22Rv1 (cell line): Measurements from ENCODE around the gene FASTKD1.
"Not testable (repeated sequence)": the region's sequence is repeated elsewhere in the genome, so short reads cannot be mapped to it uniquely, and the experiment has no call there.

ENCODE experiments used
- H3K27ac ChIP-seq: fragments of 450-650 bp; 2 replicates; pipeline ENCODE4 v1.5.1; 2017
- ZFX ChIP-seq: fragments of 450-650 bp; IDR thresholded peaks from 2 replicates; pipeline ENCODE4 v1.6.1; 2017; ENCODE audit warnings: antibody characterized with exemption, borderline replicate concordance
- TF ChIP-seq, protein P1 (sequence below): fragments of 450-650 bp; IDR thresholded peaks from 2 replicates; pipeline ENCODE4 v1.5.1; 2017; ENCODE audit warnings: mild to moderate bottlenecking

FASTKD1 gene, protein sequence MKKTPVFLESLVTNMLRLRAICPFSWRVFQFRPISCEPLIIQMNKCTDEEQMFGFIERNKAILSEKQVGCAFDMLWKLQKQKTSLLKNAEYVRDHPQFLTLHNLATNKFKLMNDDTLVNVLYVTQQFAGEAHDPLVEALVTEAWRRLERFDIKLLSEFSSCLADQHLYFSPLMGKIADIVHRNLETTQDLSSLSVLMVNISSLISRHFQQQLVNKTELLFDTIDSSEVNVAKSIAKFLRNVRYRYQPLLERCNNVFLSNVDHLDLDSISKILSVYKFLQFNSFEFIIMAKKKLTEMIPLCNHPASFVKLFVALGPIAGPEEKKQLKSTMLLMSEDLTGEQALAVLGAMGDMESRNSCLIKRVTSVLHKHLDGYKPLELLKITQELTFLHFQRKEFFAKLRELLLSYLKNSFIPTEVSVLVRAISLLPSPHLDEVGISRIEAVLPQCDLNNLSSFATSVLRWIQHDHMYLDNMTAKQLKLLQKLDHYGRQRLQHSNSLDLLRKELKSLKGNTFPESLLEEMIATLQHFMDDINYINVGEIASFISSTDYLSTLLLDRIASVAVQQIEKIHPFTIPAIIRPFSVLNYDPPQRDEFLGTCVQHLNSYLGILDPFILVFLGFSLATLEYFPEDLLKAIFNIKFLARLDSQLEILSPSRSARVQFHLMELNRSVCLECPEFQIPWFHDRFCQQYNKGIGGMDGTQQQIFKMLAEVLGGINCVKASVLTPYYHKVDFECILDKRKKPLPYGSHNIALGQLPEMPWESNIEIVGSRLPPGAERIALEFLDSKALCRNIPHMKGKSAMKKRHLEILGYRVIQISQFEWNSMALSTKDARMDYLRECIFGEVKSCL

GRCh38 chr2:169573160-169573973 is at the start of gene FASTKD1:
FASTKD1 (minus strand) TSS chr2:169573865; CDS start chr2:169572029, 1,836 bp downstream.
- H3K27ac ChIP-seq, result peak within 1 kb of the TSS; percentile 61

GRCh38 chr2:169623235-169623634 is 49.6 kb upstream of the FASTKD1 start:
- TF ChIP-seq, protein P1, sequence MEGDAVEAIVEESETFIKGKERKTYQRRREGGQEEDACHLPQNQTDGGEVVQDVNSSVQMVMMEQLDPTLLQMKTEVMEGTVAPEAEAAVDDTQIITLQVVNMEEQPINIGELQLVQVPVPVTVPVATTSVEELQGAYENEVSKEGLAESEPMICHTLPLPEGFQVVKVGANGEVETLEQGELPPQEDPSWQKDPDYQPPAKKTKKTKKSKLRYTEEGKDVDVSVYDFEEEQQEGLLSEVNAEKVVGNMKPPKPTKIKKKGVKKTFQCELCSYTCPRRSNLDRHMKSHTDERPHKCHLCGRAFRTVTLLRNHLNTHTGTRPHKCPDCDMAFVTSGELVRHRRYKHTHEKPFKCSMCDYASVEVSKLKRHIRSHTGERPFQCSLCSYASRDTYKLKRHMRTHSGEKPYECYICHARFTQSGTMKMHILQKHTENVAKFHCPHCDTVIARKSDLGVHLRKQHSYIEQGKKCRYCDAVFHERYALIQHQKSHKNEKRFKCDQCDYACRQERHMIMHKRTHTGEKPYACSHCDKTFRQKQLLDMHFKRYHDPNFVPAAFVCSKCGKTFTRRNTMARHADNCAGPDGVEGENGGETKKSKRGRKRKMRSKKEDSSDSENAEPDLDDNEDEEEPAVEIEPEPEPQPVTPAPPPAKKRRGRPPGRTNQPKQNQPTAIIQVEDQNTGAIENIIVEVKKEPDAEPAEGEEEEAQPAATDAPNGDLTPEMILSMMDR, result no peak
- TF ChIP-seq ZFX, result no peak

More at GRCh38 chr2:169573160-169573973, at the start of gene FASTKD1:
- TF ChIP-seq, protein P1, result no peak
- TF ChIP-seq ZFX, result no peak

DNA sequence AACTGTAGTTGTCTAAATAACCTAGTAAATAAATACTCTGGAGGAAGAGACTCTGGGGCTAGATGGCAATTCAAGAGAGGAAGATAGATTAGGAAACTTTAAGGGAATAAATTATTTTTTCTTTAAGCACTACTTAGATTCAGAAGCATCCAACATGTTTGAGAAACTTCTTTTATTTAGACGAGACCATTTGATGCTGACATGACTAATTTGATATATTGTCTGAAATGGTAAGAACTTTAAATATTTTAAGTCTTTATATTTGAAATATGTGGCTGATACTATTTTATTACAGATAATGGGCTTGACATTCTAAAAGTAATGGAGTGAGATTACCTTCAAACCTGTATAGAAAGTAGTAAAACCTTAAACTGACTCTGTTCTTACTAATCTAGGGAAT is 46.8 kb upstream of the FASTKD1 start:
- TF ChIP-seq ZFX, result no peak
- TF ChIP-seq, protein P1, result no peak
- no peak overlapping the region for H3K27ac ChIP-seq

More at GRCh38 chr2:169623235-169623634, 49.6 kb upstream of the FASTKD1 start:
- no peak overlapping the region for H3K27ac ChIP-seq

- no peak for TF ChIP-seq ZFX
- TF ChIP-seq, protein P1, result no peak
- H3K27ac ChIP-seq, result no peak overlapping the region
Observed at GRCh38 chr2:169619946-169620345, 46.3 kb upstream of the FASTKD1 start.

- not testable (repeated sequence) for H3K27ac ChIP-seq
Observed at GRCh38 chr2:169615982-169616381, 42.3 kb upstream of the FASTKD1 start.

- H3K27ac ChIP-seq, result no peak overlapping the region
- TF ChIP-seq, protein P1, result no peak
- no peak for TF ChIP-seq ZFX
Observed at GRCh38 chr2:169613876-169614275, 40.2 kb upstream of the FASTKD1 start.

- H3K27ac ChIP-seq, result no peak overlapping the region
- TF ChIP-seq ZFX, result no peak
- TF ChIP-seq, protein P1, result no peak
Observed at GRCh38 chr2:169609264-169609663, 35.6 kb upstream of the FASTKD1 start.
